Gastroesophageal sphincter (tissue), 3 donors: ENCODE data around the gene TRIM17.

ENCODE experiments used
- EP300 ChIP-seq: sonication (generic); formaldehyde crosslinking; IDR thresholded peaks from one replicate; pipeline ENCODE4 v1.6.1; 2017; ENCODE audit warnings: antibody characterized with exemption, mild to moderate bottlenecking
- POLR2A ChIP-seq, 2 donors: fragments of 450-650 bp; IDR thresholded peaks; one replicate each; pipeline ENCODE4 v1.6.1; 2017; ENCODE audit warnings: antibody characterized with exemption in 2 of 2, mild to moderate bottlenecking in 2 of 2, moderate library complexity in 1 of 2
- TF ChIP-seq, protein P1 (sequence below), 4 experiments: fragments of 200-600 bp in 2 of 4; fragments of 450-650 bp in 2 of 4; sonication (generic) in 1 of 4; IDR thresholded peaks; one replicate each; pipeline ENCODE4 v1.5.1; 2017 to 2019; ENCODE audit warnings: antibody characterized with exemption in 4 of 4, mild to moderate bottlenecking in 2 of 4, moderate library complexity in 2 of 4

DNA sequence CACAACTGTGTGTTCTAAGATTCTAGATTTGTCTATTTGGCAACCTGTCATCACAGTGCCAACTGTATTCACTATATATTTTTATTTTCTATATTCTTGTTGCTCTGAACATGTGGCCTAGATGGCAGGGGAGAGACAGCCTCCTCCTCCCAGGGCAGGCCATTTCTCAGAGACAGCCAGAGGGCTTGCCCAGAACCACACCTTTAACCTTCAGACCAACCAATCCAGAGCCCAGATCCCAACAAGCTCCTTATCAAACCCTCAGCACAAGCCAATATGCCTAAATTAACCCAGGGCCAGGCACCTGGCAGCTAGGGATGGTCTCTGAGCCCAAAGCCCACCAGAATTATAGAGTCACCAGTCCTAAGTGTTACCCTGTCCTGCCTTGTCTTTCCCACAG is 29.3 kb downstream of the TRIM17 start:
- TF ChIP-seq, protein P1, sequence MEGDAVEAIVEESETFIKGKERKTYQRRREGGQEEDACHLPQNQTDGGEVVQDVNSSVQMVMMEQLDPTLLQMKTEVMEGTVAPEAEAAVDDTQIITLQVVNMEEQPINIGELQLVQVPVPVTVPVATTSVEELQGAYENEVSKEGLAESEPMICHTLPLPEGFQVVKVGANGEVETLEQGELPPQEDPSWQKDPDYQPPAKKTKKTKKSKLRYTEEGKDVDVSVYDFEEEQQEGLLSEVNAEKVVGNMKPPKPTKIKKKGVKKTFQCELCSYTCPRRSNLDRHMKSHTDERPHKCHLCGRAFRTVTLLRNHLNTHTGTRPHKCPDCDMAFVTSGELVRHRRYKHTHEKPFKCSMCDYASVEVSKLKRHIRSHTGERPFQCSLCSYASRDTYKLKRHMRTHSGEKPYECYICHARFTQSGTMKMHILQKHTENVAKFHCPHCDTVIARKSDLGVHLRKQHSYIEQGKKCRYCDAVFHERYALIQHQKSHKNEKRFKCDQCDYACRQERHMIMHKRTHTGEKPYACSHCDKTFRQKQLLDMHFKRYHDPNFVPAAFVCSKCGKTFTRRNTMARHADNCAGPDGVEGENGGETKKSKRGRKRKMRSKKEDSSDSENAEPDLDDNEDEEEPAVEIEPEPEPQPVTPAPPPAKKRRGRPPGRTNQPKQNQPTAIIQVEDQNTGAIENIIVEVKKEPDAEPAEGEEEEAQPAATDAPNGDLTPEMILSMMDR (IDR thresholded peaks at IDR 0.05): no peak
- TF ChIP-seq POLR2A (IDR thresholded peaks at IDR 0.05) (no peak), EP300 (no peak)
